IMR-90 (cell line): Measurements from ENCODE around the gene ARMH2.

Source experiments
- BHLHE40 ChIP-seq: fragments of 150-350 bp; IDR thresholded peaks from 2 replicates; pipeline ENCODE4 v1.6.1; 2016; ENCODE audit warnings: mild to moderate bottlenecking, low read depth, low read length
- CEBPB ChIP-seq: IDR thresholded peaks from 2 replicates; pipeline ENCODE4 v1.6.1; 2012; ENCODE audit warnings: low read depth, low read length, improper control_type of control experiment
- MAFK ChIP-seq: IDR thresholded peaks from 2 replicates; pipeline ENCODE4 v1.6.1; 2012; ENCODE audit warnings: low read depth, low read length, improper control_type of control experiment
- MAZ ChIP-seq: IDR thresholded peaks from 2 replicates; pipeline ENCODE4 v1.6.1; 2012; ENCODE audit warnings: low read depth, mild to moderate bottlenecking, low read length, improper control_type of control experiment, moderate library complexity, borderline replicate concordance
- MXI1 ChIP-seq: IDR thresholded peaks from 2 replicates; pipeline ENCODE4 v1.6.1; 2012; ENCODE audit warnings: low read depth, mild to moderate bottlenecking, low read length, moderate library complexity, borderline replicate concordance
- POLR2A ChIP-seq: IDR thresholded peaks from 2 replicates; pipeline ENCODE4 v1.6.1; 2012; ENCODE audit warnings: mild to moderate bottlenecking, low read depth, low read length
- RCOR1 ChIP-seq: IDR thresholded peaks from 2 replicates; pipeline ENCODE4 v1.6.1; 2012; ENCODE audit warnings: mild to moderate bottlenecking, low read length, improper control_type of control experiment; ENCODE audit not compliant: insufficient replicate concordance
- SMC3 ChIP-seq: fragments of 150-350 bp; IDR thresholded peaks from 2 replicates; pipeline ENCODE4 v1.6.1; 2016; ENCODE audit warnings: low read depth, mild to moderate bottlenecking, antibody characterized with exemption, low read length, moderate library complexity
- TF ChIP-seq, protein P1 (sequence below): conservative IDR thresholded peaks from 2 replicates; pipeline ENCODE4 v1.5.1; 2012; ENCODE audit warnings: mild to moderate bottlenecking, low read depth, low read length, improper control_type of control experiment
- TF ChIP-seq, protein P2 (sequence below): fragments of 150-350 bp; IDR thresholded peaks from 2 replicates; pipeline ENCODE4 v1.6.1; 2016; ENCODE audit warnings: low read depth, mild to moderate bottlenecking, low read length, moderate library complexity, borderline replicate concordance

DNA sequence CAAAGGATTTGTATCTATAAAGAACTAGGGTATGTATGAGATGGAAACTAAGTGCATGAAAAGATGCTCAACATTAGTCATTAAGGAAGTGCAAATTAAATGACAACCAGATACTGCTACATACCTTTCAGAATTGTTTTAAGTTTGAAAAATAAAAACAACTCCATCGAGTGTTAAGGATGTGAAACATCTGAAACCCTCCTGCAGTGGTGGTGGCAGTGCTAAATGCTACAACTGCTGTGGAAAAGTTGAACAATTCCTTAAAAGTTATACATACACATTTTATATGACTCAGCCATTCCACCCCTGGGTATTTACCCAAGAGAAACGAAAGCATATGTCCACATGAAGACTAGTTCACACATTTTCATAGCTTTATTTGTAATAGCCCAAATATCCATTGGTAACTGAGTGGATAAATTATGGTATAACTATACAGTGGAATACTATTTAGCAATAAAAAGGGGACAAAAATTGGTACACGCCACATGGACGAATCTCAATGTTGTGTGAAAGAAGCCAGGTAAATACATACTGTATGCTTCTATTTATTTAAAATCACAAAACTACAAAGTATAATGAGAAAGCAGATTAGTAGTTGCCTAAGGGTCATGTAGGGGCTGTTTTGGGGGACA lies 10.6 kb downstream of the ARMH2 start:
- TF ChIP-seq, protein P1, sequence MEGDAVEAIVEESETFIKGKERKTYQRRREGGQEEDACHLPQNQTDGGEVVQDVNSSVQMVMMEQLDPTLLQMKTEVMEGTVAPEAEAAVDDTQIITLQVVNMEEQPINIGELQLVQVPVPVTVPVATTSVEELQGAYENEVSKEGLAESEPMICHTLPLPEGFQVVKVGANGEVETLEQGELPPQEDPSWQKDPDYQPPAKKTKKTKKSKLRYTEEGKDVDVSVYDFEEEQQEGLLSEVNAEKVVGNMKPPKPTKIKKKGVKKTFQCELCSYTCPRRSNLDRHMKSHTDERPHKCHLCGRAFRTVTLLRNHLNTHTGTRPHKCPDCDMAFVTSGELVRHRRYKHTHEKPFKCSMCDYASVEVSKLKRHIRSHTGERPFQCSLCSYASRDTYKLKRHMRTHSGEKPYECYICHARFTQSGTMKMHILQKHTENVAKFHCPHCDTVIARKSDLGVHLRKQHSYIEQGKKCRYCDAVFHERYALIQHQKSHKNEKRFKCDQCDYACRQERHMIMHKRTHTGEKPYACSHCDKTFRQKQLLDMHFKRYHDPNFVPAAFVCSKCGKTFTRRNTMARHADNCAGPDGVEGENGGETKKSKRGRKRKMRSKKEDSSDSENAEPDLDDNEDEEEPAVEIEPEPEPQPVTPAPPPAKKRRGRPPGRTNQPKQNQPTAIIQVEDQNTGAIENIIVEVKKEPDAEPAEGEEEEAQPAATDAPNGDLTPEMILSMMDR, result no peak
- TF ChIP-seq POLR2A, result no peak
- TF ChIP-seq, protein P2, sequence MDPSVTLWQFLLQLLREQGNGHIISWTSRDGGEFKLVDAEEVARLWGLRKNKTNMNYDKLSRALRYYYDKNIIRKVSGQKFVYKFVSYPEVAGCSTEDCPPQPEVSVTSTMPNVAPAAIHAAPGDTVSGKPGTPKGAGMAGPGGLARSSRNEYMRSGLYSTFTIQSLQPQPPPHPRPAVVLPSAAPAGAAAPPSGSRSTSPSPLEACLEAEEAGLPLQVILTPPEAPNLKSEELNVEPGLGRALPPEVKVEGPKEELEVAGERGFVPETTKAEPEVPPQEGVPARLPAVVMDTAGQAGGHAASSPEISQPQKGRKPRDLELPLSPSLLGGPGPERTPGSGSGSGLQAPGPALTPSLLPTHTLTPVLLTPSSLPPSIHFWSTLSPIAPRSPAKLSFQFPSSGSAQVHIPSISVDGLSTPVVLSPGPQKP, result no peak
- TF ChIP-seq MAFK, result no peak
- TF ChIP-seq SMC3, result no peak
- no peak for TF ChIP-seq RCOR1
- TF ChIP-seq MXI1, result no peak
- no peak for TF ChIP-seq CEBPB
- TF ChIP-seq BHLHE40, result no peak
- no peak for TF ChIP-seq MAZ
